K562 (cell line): ENCODE data around the gene SLC1A7. TPM values are rescaled to one million over a fixed set of nuclear protein-coding genes. Genes with fewer than 3 reads are reported as not detected.

ENCODE experiments used
- ATF2 ChIP-seq: sonication (generic); formaldehyde crosslinking; IDR thresholded peaks from 2 replicates; pipeline ENCODE4 v1.8.1; 2022; ENCODE audit warnings: missing genetic modification reagents
- DMBX1 ChIP-seq: fragments of 250-450 bp; sonication (Bioruptor Pico); IDR thresholded peaks from 2 replicates; pipeline ENCODE4 v1.8.0; 2022; ENCODE audit warnings: inconsistent platforms, mild to moderate bottlenecking, moderate library complexity, borderline replicate concordance
- EP300 ChIP-seq: IDR thresholded peaks from 2 replicates; pipeline ENCODE4 v1.6.1; 2012; ENCODE audit warnings: low read length, improper control_type of control experiment
- HNRNPK ChIP-seq: fragments of 200-400 bp; formaldehyde crosslinking; IDR thresholded peaks from one replicate; pipeline ENCODE4 v1.6.1; 2018; ENCODE audit warnings: mild to moderate bottlenecking, low read depth, low read length; ENCODE audit not compliant: poor library complexity, severe bottlenecking
- LCOR ChIP-seq: sonication (generic); formaldehyde crosslinking; IDR thresholded peaks from 2 replicates; pipeline ENCODE4 v1.8.0; 2022; ENCODE audit warnings: mild to moderate bottlenecking, missing genetic modification reagents
- MAX ChIP-seq: sonication (generic); formaldehyde crosslinking; IDR thresholded peaks from 2 replicates; pipeline ENCODE4 v1.9.0; 2022; ENCODE audit warnings: mild to moderate bottlenecking, missing genetic modification reagents
- MEF2D ChIP-seq: conservative IDR thresholded peaks from 2 replicates; pipeline ENCODE4 v1.6.1; 2016; ENCODE audit warnings: low read depth, missing genetic modification characterization, missing compliant biosample characterization
- MTA3 ChIP-seq: fragments of 450-650 bp; formaldehyde crosslinking; IDR thresholded peaks from 2 replicates; pipeline ENCODE4 v1.6.1; 2017; ENCODE audit warnings: mild to moderate bottlenecking, borderline replicate concordance
- POLR2B ChIP-seq: fragments of 450-650 bp; IDR thresholded peaks from 2 replicates; pipeline ENCODE4 v1.6.1; 2018; ENCODE audit warnings: low read depth; ENCODE audit not compliant: partially characterized antibody
- RBM25 ChIP-seq: fragments of 200-400 bp; formaldehyde crosslinking; IDR thresholded peaks from 2 replicates; pipeline ENCODE4 v1.6.1; 2018; ENCODE audit warnings: low read length, low read depth, moderate library complexity; ENCODE audit not compliant: severe bottlenecking
- RFX1 ChIP-seq: fragments of 450-650 bp; IDR thresholded peaks from 2 replicates; pipeline ENCODE4 v1.6.1; 2016; ENCODE audit warnings: mild to moderate bottlenecking, moderate library complexity
- SIRT6 ChIP-seq: IDR thresholded peaks from one replicate; pipeline ENCODE4 v1.6.1; 2012; ENCODE audit warnings: low read depth, mild to moderate bottlenecking, control low read depth, inconsistent platforms, low read length, moderate library complexity
- U2AF2 ChIP-seq: fragments of 200-400 bp; formaldehyde crosslinking; optimal IDR thresholded peaks from 2 replicates; pipeline ENCODE3; 2017; ENCODE audit warnings: low read depth, mild to moderate bottlenecking, low read length
- ZNF431 ChIP-seq: sonication (generic); formaldehyde crosslinking; IDR thresholded peaks from 2 replicates; pipeline ENCODE4 v1.8.0; 2022; ENCODE audit warnings: mild to moderate bottlenecking, missing genetic modification reagents
- ZNF639 ChIP-seq, 2 experiments: fragments of 200-800 bp in 1 of 2; sonication (Bioruptor generic) in 1 of 2; sonication (generic) in 1 of 2; formaldehyde crosslinking in 1 of 2; IDR thresholded peaks in 1 of 2; conservative IDR thresholded peaks in 1 of 2; 2 replicates each; pipeline versions ENCODE4 v1.5.0 to v1.6.1; 2016 to 2020; ENCODE audit warnings: missing compliant biosample characterization in 1 of 2, missing genetic modification characterization in 1 of 2, missing genetic modification reagents in 1 of 2
- polyA plus RNA-seq, 8 experiments: library from polyadenylated mRNA; depleted of rRNA in 4 of 8; stranded (reverse) in 5 of 8; unstranded in 3 of 8; fragments of >200 nt; fragmentation: Nextera tagmentation in 2 of 8; fragmentation: Illumina TruSeq in 1 of 8; extraction: Ambion mirVana in 2 of 8; extraction: Trizol in 1 of 8; gene quantifications; 2 replicates each; pipeline versions ENCODE4 v1.2.1 to v1.2.3, GENCODE V29; 2011 to 2014; ENCODE audit warnings: inconsistent platforms in 1 of 8, missing spikeins in 1 of 8
- total RNA-seq, 7 experiments: library from RNA; depleted of rRNA in 6 of 7; stranded (reverse); fragments of >200 nt in 6 of 7; fragmentation: Illumina TruSeq in 2 of 7; extraction: Trizol in 2 of 7; gene quantifications; 2 replicates each; pipeline versions ENCODE4 v1.2.1 to v1.2.3, GENCODE V29; 2011 to 2021; ENCODE audit warnings: low replicate concordance in 1 of 7
- TF ChIP-seq, protein P1 (sequence below), 2 experiments: fragments of 150-350 bp in 1 of 2; IDR thresholded peaks; 2 replicates each; pipeline ENCODE4 v1.6.1; 2012 to 2016; ENCODE audit warnings: low read depth in 2 of 2, low read length in 2 of 2, mild to moderate bottlenecking in 1 of 2, moderate library complexity in 1 of 2
- TF ChIP-seq, protein P2 (sequence below): fragments of 450-650 bp; IDR thresholded peaks from 2 replicates; pipeline ENCODE4 v1.6.1; 2014; ENCODE audit warnings: low read depth, mild to moderate bottlenecking, moderate library complexity, borderline replicate concordance
- TF ChIP-seq, protein P3 (sequence below): fragments of 450-650 bp; formaldehyde crosslinking; IDR thresholded peaks from 2 replicates; pipeline ENCODE4 v1.4.0; 2020; ENCODE audit warnings: mild to moderate bottlenecking, moderate library complexity

The SLC1A7 gene
- total and polyA plus RNA-seq, 9 of the 15 experiments (the other 6 are each of a cell fraction or from before 2014, with no cell fraction given) = 0.07 TPM; not detected in 8

GRCh38 chr1:53046930-53047329 lies 95.5 kb downstream of the SLC1A7 start (continued):
- TF ChIP-seq, protein P1, sequence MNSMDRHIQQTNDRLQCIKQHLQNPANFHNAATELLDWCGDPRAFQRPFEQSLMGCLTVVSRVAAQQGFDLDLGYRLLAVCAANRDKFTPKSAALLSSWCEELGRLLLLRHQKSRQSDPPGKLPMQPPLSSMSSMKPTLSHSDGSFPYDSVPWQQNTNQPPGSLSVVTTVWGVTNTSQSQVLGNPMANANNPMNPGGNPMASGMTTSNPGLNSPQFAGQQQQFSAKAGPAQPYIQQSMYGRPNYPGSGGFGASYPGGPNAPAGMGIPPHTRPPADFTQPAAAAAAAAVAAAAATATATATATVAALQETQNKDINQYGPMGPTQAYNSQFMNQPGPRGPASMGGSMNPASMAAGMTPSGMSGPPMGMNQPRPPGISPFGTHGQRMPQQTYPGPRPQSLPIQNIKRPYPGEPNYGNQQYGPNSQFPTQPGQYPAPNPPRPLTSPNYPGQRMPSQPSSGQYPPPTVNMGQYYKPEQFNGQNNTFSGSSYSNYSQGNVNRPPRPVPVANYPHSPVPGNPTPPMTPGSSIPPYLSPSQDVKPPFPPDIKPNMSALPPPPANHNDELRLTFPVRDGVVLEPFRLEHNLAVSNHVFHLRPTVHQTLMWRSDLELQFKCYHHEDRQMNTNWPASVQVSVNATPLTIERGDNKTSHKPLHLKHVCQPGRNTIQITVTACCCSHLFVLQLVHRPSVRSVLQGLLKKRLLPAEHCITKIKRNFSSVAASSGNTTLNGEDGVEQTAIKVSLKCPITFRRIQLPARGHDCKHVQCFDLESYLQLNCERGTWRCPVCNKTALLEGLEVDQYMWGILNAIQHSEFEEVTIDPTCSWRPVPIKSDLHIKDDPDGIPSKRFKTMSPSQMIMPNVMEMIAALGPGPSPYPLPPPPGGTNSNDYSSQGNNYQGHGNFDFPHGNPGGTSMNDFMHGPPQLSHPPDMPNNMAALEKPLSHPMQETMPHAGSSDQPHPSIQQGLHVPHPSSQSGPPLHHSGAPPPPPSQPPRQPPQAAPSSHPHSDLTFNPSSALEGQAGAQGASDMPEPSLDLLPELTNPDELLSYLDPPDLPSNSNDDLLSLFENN (IDR thresholded peaks at IDR 0.05; ENCODE audit: low read depth in 2 of 2, low read length in 2 of 2) = no peak
- TF ChIP-seq ZNF431 (CRISPR knock-in tag) (no peak), ZNF639 (CRISPR knock-in tag; conservative IDR thresholded peaks at IDR 0.05 in 1 of 2, IDR thresholded peaks at IDR 0.05 in 1 of 2) (0 out of 4 replicates have a peak, but pooled peaks of 1 of the 2 experiments have one; percentile 32), SIRT6 (no peak), MEF2D (tag) (no peak), MAX (CRISPR knock-in tag) (peak; percentile 77), LCOR (CRISPR knock-in tag) (no peak), EP300 (0 out of 2 replicates have a peak, but pooled peaks have one; percentile 18), RFX1 (no peak), RBM25 (no peak), HNRNPK (no peak), U2AF2 (no peak), ATF2 (CRISPR knock-in tag) (no peak), MTA3 (peak; percentile 17; the same call in 1 of the 2 replicates), POLR2B (no peak), DMBX1 (CRISPR knock-in tag) (peak; percentile 66; the same call in 1 of the 2 replicates)
- TF ChIP-seq, protein P2, sequence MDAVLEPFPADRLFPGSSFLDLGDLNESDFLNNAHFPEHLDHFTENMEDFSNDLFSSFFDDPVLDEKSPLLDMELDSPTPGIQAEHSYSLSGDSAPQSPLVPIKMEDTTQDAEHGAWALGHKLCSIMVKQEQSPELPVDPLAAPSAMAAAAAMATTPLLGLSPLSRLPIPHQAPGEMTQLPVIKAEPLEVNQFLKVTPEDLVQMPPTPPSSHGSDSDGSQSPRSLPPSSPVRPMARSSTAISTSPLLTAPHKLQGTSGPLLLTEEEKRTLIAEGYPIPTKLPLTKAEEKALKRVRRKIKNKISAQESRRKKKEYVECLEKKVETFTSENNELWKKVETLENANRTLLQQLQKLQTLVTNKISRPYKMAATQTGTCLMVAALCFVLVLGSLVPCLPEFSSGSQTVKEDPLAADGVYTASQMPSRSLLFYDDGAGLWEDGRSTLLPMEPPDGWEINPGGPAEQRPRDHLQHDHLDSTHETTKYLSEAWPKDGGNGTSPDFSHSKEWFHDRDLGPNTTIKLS = peak; percentile 79
- TF ChIP-seq, protein P3, sequence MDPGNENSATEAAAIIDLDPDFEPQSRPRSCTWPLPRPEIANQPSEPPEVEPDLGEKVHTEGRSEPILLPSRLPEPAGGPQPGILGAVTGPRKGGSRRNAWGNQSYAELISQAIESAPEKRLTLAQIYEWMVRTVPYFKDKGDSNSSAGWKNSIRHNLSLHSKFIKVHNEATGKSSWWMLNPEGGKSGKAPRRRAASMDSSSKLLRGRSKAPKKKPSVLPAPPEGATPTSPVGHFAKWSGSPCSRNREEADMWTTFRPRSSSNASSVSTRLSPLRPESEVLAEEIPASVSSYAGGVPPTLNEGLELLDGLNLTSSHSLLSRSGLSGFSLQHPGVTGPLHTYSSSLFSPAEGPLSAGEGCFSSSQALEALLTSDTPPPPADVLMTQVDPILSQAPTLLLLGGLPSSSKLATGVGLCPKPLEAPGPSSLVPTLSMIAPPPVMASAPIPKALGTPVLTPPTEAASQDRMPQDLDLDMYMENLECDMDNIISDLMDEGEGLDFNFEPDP (CRISPR knock-in tag) = no peak
